ENCODE data around the gene AKT2. TPM values are rescaled to one million over a fixed set of nuclear protein-coding genes. Genes with fewer than 3 reads are reported as not detected.

Gene AKT2
- total RNA-seq, 1 experiment from 2014 or later, result 108 TPM

GRCh38 chr19:40233811-40234389, 51.2 kb downstream of the AKT2 start:
- no peaks in the 10 kb centered on the region for H3K4me1 Mint-ChIP-seq (ENCODE audit: insufficient read depth, unreplicated experiment)
- H3K27ac Mint-ChIP-seq (ENCODE audit: low read depth, unreplicated experiment), result no peak overlapping the region
- ChIA-PET CTCF (interaction anchor here (1.7 kb wide), 1 partner anchor 94 kb away, joined by 4 read pairs; no protein-coding TSS in a partner anchor), POLR2A (no interaction called here)
- intact Hi-C loops (cut with micrococcal nuclease), result no loop called here
- BruUV-seq (replicated peaks), result no TSS peak
- no peaks in the 10 kb centered on the region for H3K9me3 Mint-ChIP-seq (ENCODE audit: unreplicated experiment)
- no peak for DNase-seq (ENCODE audit: unreplicated experiment)
- H3K4me3 Mint-ChIP-seq (ENCODE audit: unreplicated experiment), result no peak overlapping the region
- H3K27me3 Mint-ChIP-seq (ENCODE audit: insufficient read depth, unreplicated experiment), result no peaks in the 10 kb centered on the region
- peaks cover 52% of the 10 kb centered on the region for H3K36me3 Mint-ChIP-seq (ENCODE audit: insufficient read depth, unreplicated experiment)
- TF ChIP-seq CTCF (IDR thresholded peaks at IDR 0.05; ENCODE audit: unreplicated experiment), result no peak

- H3K9me3 Mint-ChIP-seq (ENCODE audit: unreplicated experiment), result no peaks in the 10 kb centered on the region
- ChIA-PET CTCF (interaction anchor here (1.7 kb wide), 1 partner anchor 94 kb away, joined by 4 read pairs; no protein-coding TSS in a partner anchor), POLR2A (no interaction called here)
- H3K27me3 Mint-ChIP-seq (ENCODE audit: insufficient read depth, unreplicated experiment), result no peaks in the 10 kb centered on the region
- DNase-seq (ENCODE audit: unreplicated experiment), result no peak
- H3K4me1 Mint-ChIP-seq (ENCODE audit: insufficient read depth, unreplicated experiment), result no peaks in the 10 kb centered on the region
- BruUV-seq (replicated peaks), result no TSS peak
- intact Hi-C loops (cut with micrococcal nuclease), result no loop called here
- H3K36me3 Mint-ChIP-seq (ENCODE audit: insufficient read depth, unreplicated experiment), result peaks cover 46% of the 10 kb centered on the region
- TF ChIP-seq CTCF (IDR thresholded peaks at IDR 0.05; ENCODE audit: unreplicated experiment), result no peak
- H3K4me3 Mint-ChIP-seq (ENCODE audit: unreplicated experiment), result no peak overlapping the region
- H3K27ac Mint-ChIP-seq (ENCODE audit: low read depth, unreplicated experiment), result no peak overlapping the region
Measured at GRCh38 chr19:40232949-40233810, 52.0 kb downstream of the AKT2 start.

GRCh38 chr19:40232479-40232878, 52.7 kb downstream of the AKT2 start:
- Mint-ChIP-seq H3K36me3 (ENCODE audit: insufficient read depth, unreplicated experiment) (peaks cover 40% of the 10 kb centered on the region), H3K27ac (ENCODE audit: low read depth, unreplicated experiment) (no peak overlapping the region), H3K4me1 (ENCODE audit: insufficient read depth, unreplicated experiment) (no peaks in the 10 kb centered on the region), H3K4me3 (ENCODE audit: unreplicated experiment) (no peak overlapping the region), H3K9me3 (ENCODE audit: unreplicated experiment) (no peaks in the 10 kb centered on the region), H3K27me3 (ENCODE audit: insufficient read depth, unreplicated experiment) (no peaks in the 10 kb centered on the region)
- no peak for TF ChIP-seq CTCF (IDR thresholded peaks at IDR 0.05; ENCODE audit: unreplicated experiment)
- no peak for DNase-seq (ENCODE audit: unreplicated experiment)
- intact Hi-C loops (cut with micrococcal nuclease), result no loop called here
- no TSS peak for BruUV-seq (replicated peaks)
- ChIA-PET CTCF (no interaction called here), POLR2A (no interaction called here)

GRCh38 chr19:40231544-40232424, 53.4 kb downstream of the AKT2 start:
- BruUV-seq (replicated peaks), result no TSS peak
- H3K36me3 Mint-ChIP-seq (ENCODE audit: insufficient read depth, unreplicated experiment), result peaks cover 34% of the 10 kb centered on the region
- H3K4me3 Mint-ChIP-seq (ENCODE audit: unreplicated experiment), result no peak overlapping the region
- peaks cover 3% of the 10 kb centered on the region for H3K4me1 Mint-ChIP-seq (ENCODE audit: insufficient read depth, unreplicated experiment)
- TF ChIP-seq CTCF (IDR thresholded peaks at IDR 0.05; ENCODE audit: unreplicated experiment), result no peak
- ChIA-PET POLR2A (no interaction called here), CTCF (interaction anchor here (0.7 kb wide), 1 partner anchor 51 kb away, joined by 3 read pairs; no protein-coding TSS in a partner anchor)
- DNase-seq (ENCODE audit: unreplicated experiment), result no peak
- intact Hi-C loops (cut with micrococcal nuclease), result no loop called here
- H3K27ac Mint-ChIP-seq (ENCODE audit: low read depth, unreplicated experiment), result no peak overlapping the region
- H3K9me3 Mint-ChIP-seq (ENCODE audit: unreplicated experiment), result no peaks in the 10 kb centered on the region
- no peaks in the 10 kb centered on the region for H3K27me3 Mint-ChIP-seq (ENCODE audit: insufficient read depth, unreplicated experiment)

All from MCF 10A (cell line).